NCI-H1694 (cell line): ENCODE results near the gene CTSA.

Experiments
- DNase-seq: peaks from one replicate; lab custom pipeline; 2025; lab: John Stamatoyannopoulos, UW

The CTSA gene

DNA sequence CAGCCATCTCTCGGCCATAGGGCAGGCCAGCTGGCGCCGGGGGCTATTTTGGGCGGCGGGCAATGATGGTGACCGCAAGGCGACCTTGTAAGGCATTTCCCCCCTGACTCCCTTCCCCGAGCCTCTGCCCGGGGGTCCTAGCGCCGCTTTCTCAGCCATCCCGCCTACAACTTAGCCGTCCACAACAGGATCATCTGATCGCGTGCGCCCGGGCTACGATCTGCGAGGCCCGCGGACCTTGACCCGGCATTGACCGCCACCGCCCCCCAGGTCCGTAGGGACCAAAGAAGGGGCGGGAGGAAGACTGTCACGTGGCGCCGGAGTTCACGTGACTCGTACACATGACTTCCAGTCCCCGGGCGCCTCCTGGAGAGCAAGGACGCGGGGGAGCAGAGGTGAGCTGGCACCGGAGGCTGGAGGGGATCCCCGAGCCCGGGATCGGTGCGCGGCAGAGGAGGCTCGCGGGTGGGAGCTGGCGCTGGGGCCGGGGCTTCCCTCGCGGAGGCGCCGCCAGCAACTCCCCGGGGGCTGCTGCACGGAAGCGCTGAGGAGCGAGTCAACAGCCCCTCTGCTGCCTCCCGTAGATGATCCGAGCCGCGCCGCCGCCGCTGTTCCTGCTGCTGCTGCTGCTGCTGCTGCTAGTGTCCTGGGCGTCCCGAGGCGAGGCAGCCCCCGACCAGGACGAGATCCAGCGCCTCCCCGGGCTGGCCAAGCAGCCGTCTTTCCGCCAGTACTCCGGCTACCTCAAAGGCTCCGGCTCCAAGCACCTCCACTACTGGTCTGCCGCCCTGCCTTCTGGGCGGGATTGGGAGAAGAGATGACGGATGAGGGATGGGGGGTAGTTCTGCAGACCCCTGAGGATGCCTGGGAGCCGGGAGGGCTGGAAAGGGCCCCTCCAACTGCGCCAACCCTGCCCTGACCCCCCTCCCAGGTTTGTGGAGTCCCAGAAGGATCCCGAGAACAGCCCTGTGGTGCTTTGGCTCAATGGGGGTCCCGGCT is at the start of gene CTSA, which contains the start of gene NEURL2:
Gene CTSA (plus strand): TSS at position 351 of the 999 bp plus-strand sequence. CDS start 234 bp downstream, at position 585.
Gene NEURL2 (minus strand): TSS at position 224 of the 999 bp plus-strand sequence. CDS start 217 bp downstream, at position 7.
- peak; percentile 50 for DNase-seq

DNA sequence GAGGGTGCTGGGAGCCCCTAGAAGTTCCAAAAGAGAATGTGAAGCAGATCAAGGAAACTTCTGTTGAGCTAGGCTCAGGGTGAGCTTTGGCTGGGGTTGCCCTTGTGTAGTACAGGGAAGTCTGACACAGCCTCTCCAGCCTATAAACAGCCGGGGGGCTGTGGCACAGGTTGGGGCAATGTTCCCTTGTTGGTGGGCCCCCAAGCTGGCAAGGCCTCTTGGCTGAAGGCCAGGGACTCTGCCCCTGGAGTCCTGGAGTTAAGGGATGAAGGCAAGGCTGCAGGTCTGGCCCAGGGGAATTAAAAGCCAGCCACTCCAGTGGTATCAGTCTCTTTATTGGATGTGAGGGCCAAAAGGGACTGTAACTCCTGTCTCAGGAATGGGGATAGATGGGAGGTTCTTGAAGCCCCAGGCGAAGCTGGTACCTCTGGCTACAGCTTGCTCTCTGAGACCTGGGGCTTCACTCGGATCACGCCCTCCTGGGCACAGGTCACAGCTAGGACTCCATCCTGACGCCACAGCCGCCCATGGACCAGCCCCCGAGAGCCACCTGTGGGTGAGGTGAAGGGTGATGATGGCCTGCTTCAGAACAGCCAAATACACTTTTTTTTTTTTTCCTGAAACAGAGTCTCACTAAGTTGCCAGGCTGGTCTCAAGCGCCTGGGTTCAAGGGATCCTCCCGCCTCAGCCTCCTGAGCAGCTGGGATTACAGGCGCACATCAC is 49.6 kb upstream of the CTSA start:
- DNase-seq: no peak

- DNase-seq: no peak
These were observed 48.8 kb upstream of the CTSA start for GRCh38 chr20:45842169-45842812.

DNA sequence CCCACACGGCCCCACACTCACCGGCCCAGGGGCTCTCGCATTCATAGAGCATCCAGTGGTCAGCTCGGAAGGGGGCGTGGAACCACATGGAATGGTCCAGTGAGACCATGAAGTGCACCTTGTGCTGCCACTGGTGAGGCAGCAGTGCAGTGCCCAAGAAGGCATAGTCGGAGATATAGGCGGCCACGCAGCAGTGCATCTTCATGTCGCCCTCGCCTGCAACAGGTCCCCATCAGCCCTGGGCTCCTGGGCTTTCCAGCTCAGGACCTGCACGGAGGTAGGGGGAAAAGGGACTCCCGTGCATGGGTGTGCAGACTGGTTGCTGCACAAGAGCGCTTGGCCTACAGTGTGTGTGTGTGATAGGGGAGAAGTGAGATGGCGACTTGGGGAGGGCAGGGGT is 47.6 kb upstream of the CTSA start:
- DNase-seq: no peak

- DNase-seq: no peak
These were observed 45.7 kb upstream of the CTSA start for GRCh38 chr20:45845452-45845851.

- no peak for DNase-seq
These were observed 42.7 kb upstream of the CTSA start for GRCh38 chr20:45848421-45848820.

DNA sequence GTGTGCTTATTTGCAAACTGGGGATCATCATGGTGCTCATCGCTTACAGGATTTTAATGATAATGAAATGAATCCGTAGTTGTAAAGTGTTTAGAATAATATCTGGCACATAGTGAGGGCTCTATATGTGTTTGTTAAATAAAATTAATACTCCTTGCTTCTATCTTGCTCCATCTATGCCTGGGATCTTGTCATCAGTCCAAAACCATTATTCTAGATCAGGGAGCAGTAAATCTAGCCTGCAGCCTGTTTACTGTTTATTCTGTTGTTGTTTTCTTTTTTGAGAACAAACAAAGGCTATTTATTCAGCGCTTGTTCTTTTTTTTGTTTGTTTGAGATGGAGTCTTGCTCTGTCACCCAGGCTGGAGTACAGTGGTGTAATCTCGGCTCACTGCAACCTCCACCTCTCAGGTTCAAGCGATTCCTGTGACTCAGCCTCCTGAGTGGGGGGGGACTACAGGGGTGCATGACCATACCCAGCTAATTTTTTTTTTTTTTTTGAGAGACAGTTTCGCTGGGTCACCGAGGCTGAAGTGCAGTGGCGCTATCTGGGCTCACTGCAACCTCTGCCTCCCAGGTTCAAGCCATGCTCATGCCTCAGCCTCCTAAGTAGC is 42.1 kb upstream of the CTSA start:
- no peak for DNase-seq

- DNase-seq: no peak
These were observed 40.9 kb upstream of the CTSA start for GRCh38 chr20:45850238-45850637.

DNA sequence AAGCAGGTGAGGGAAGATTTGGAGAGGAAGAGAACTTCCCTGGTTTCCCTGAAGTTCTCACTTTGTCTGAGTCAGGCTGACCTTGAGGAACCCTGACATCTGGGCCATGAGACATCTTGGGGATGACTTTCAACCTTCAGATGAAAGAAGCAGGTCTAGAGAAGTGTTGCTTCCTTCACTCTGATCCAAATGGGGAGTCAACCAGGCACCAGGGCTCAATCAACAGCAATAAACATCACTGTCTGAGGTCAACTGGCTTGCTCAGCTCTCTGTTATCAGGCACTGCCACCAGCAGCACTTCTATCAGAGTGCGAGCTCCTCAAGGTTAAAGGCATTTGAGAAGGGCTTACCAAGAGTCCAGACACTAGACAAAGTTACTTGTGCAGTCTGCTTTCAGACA is 40.2 kb upstream of the CTSA start:
- no peak for DNase-seq

GRCh38 chr20:45851501-45851900 is 39.6 kb upstream of the CTSA start:
- no peak for DNase-seq

DNA sequence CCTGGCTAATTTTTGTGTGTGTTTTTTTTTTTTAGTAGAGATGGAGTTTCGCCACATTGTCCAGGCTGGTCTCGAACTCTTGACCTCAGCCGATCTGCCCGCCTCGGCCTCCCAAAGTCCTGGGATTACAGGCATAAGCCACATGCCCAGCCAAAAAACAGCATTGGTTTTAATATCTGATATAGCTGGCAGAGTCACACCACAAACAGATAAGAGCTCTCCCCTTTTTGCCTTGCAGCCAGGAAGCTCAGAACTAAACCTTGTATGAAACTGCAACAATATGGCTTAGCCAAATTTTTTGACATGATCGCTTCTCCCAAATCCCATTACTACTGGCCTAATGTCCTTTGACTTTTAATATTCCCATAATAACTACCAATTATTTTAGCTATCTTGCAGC is 38.8 kb upstream of the CTSA start:
- DNase-seq: no peak

DNA sequence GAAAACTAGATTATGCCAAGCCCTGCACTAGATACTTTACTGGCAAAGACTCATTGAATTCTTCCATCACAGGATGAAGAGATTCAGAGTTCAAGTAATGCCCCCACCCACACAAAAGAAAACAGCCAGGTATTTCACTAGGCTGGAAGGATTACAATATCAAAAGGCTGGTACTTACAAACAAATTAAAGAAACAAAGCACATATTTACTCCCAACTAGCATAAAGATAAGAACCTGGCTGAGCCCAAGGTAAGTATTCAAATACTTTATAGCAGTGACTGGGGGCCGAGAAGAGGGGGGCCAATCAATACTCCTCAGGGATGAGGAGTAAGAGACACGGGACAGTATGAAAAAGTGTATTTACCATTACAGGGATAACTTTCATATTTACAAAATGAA is 37.7 kb upstream of the CTSA start:
- no peak for DNase-seq

GRCh38 chr20:45857114-45857881 is 33.8 kb upstream of the CTSA start, which contains the start of the genes ACOT8 and ZSWIM3:
TSS of gene ACOT8 (minus strand) at chr20:45857392. CDS start at chr20:45857315, 77 bp downstream.
TSS of gene ZSWIM3 (plus strand) at chr20:45857614. CDS start at chr20:45857826, 212 bp downstream.
- DNase-seq: peak; percentile 99

DNA sequence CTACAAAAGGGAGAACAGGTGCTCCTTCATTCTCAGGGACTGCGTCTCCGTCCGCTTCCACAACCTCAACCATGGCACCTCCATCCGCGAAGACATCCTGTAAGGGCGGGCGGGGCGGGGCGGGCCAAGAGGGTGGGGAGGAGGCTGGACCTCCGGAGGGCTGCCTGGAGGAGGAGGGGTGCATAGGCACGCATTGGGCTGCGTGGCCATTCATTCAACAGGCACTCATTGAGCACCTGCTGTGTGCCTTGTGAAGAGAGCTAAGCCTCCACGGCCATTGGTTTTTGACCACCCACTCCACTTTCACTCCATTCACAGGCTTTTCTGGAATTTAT is 33.3 kb upstream of the CTSA start:
- no peak for DNase-seq

DNA sequence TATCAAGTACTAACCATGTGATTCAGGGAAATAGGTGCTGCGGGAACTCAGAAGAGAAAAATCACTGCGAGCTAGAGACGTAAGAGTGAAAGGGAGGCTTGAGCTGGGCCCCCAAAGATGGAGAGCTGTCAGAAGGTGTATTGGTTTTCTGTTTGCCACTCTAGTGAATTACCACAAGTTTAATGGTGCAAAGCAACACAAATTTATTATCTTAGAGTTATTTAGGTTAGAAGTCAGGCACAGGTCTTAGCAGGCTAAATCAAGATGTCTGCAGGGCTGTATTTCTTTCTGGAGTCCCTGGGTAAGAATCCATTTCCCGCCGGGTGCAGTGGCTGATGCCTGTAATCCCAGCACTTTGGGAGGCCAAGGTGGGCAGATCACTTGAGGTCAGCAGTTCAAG is 31.2 kb upstream of the CTSA start:
- no peak for DNase-seq

- no peak for DNase-seq
These were observed 30.4 kb upstream of the CTSA start for GRCh38 chr20:45860560-45861220.

DNA sequence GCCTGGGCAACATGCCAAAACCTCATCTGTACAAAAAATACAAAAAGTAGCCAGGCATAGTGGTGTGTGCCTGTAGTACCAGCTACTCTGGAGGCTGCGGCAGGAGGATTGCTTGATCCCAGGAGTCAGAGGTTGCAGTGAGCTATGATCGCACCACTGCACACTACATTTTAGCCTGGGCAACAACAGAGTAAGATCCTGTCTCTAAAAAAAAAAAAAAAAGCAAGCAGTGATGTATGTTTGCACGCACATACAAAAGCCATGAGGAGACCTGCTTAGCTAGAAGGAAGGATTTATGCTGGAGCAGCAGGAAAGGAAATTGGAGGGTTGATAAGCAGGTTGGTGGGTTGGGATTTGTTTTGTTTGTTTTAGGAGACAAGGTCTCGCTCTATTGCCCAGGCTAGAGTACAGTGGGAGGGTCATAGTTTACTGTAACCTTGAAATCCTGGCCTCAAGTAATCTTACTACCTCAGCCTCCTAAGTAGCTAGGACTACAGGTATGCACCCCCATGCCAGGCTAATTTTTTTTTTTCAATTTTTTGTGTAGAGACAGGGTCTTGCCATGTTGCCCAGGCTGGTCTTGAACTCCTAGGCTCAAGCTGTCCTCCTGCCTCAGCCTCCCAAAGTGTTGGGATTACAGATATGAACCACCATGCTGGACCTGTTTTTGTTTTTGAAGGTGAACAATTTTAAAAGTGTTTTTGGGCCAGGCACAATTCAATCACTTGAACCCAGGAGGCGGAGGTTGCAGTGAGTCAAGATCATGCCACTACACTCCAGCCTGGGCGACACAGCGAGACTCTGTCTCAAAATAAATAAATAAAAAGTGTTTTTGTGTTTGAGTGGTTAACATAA is 29.7 kb upstream of the CTSA start:
- peak; percentile 51 for DNase-seq

DNA sequence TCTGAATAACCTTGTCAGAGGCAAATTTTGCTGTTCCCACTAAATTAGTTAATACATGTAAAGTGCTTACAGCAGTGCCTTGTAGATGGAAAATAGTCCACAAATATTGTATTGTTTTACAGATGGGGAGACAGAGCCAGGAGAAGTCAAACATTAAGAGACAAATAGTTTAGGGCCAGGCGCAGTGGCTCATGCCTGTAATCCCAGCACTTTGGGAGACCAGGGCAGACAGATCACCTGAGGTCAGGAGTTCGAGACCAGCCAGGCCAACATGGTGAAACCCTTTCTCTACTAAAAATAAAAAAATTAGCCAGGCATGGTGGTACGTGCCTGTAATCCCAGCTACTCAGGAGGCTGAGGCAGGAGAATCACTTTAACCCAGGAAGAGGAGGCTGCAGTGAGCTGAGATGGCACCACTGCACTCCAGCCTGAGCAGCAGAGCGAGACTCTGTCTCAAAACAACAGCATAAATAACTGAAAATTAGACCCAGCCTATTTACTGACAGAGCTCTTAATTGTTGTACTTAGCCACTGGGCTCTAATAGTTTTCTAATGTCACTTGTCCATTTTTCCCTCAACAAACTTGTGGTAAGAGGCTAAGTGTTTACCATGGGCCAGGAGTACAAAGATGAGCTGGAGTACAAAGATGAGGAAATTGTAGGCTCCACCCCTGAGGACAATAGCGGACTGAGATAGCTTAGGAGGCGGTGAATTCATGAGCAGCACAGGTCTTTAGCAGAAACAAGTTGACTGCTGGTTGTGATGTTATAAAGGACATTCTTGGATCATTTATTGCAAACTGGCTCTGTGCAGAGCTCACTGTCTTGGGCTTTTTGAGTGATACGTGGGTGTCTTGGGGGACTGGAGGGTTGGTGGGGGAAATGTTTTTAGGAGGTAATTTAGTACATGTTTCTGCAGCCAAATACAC is 27.3 kb upstream of the CTSA start:
- DNase-seq: no peak
